Transverse colon (tissue), 4 donors: ENCODE results near the gene S100A11.
A peak's percentile ranks its signal among the peaks of the same experiment; 100 is the strongest.

Source experiments
- POLR2A ChIP-seq: fragments of 450-650 bp; IDR thresholded peaks from one replicate; pipeline ENCODE4 v1.6.1; 2016; ENCODE audit warnings: antibody characterized with exemption, mild to moderate bottlenecking, moderate library complexity
- POLR2AphosphoS5 ChIP-seq, 3 donors: sonication (generic); formaldehyde crosslinking; IDR thresholded peaks; one replicate each; pipeline ENCODE4 v1.6.1; 2016; ENCODE audit warnings: antibody characterized with exemption in 3 of 3
- TF ChIP-seq, protein P1 (sequence below), 5 experiments: fragments of 200-600 bp in 3 of 5; fragments of 450-650 bp in 2 of 5; sonication (generic) in 3 of 5; IDR thresholded peaks; 1 replicate in 2 of 5; 2 replicates in 3 of 5; pipeline ENCODE4 v1.5.1; 2016 to 2017; ENCODE audit warnings: antibody characterized with exemption in 5 of 5, inconsistent platforms in 3 of 5, mild to moderate bottlenecking in 2 of 5, moderate library complexity in 1 of 5

DNA sequence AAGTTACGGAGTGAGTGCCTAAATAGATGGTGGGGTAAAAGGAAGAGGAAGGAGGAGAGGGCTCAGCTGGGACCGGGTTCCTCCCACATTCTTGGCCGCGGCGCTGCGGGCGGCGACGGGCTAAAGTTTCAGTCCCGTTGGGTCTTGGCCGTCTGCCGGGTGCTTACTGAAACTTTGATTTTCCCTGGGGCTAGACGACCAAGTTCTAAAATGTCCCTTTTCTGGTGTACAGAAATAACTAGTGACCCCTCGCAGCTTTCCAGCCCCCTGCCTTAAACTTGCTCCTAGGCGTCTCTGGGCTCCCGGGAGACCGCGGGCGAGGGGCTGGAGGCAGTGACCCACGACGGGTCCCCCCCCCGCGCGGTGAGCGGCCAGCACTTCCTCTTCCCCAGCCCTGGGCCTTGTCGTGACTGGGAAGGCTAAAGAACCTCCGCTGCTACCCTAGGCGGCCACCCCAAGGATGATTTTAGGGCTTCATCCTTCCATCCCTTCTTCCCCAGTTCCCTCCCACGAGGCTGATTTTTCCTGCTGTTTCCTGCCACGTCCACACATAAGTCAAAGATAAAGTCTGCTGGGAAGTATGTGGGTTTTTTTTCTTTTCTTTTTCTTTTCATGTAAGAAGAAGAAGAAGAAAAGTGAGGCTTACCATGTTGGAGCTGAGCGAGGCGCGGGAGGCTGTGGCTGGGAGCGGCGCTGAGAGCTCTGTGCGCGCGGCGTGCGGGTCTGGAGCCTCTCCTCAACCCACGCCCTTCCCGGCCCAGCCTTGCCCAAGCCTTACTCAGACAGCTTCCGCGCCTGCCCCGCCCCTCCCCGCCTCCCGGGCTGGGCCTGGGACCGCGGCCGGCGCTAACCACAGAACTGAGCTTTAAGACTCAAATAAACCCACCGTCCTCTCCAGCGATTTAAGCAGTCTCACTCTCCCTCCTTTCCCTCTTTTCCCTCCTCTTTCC is at the start of gene S100A11:
- TF ChIP-seq, protein P1, sequence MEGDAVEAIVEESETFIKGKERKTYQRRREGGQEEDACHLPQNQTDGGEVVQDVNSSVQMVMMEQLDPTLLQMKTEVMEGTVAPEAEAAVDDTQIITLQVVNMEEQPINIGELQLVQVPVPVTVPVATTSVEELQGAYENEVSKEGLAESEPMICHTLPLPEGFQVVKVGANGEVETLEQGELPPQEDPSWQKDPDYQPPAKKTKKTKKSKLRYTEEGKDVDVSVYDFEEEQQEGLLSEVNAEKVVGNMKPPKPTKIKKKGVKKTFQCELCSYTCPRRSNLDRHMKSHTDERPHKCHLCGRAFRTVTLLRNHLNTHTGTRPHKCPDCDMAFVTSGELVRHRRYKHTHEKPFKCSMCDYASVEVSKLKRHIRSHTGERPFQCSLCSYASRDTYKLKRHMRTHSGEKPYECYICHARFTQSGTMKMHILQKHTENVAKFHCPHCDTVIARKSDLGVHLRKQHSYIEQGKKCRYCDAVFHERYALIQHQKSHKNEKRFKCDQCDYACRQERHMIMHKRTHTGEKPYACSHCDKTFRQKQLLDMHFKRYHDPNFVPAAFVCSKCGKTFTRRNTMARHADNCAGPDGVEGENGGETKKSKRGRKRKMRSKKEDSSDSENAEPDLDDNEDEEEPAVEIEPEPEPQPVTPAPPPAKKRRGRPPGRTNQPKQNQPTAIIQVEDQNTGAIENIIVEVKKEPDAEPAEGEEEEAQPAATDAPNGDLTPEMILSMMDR (IDR thresholded peaks at IDR 0.05): no peak
- TF ChIP-seq POLR2AphosphoS5 (IDR thresholded peaks at IDR 0.05) (peak; percentile 93 to 95 (median 94)), POLR2A (peak; percentile 96)
